HG02943 (cell line): ENCODE data around the gene TTC34.
"Not testable (repeated sequence)": the region's sequence is repeated elsewhere in the genome, so short reads cannot be mapped to it uniquely, and the experiment has no call there.

Source experiments
- ATAC-seq: cut with Tn5 transposase; IDR thresholded peaks from one replicate; pipeline ENCODE4 v1.9.1; 2021; ENCODE audit warnings: mild to moderate bottlenecking, low read depth, moderate library complexity; ENCODE audit not compliant: unreplicated experiment

TTC34 gene

GRCh38 chr1:2685671-2686070 lies 115.8 kb downstream of the TTC34 start:
- not testable (repeated sequence) for ATAC-seq

- ATAC-seq, result not testable (repeated sequence)
Measured at GRCh38 chr1:2684878-2685277, 116.6 kb downstream of the TTC34 start.

- not testable (repeated sequence) for ATAC-seq
Measured at GRCh38 chr1:2684000-2684399, 117.5 kb downstream of the TTC34 start.

GRCh38 chr1:2683321-2683741 lies 118.2 kb downstream of the TTC34 start:
- not testable (repeated sequence) for ATAC-seq

GRCh38 chr1:2682879-2683278 lies 118.6 kb downstream of the TTC34 start:
- ATAC-seq, result not testable (repeated sequence)

GRCh38 chr1:2676726-2677125 lies 124.8 kb downstream of the TTC34 start:
- not testable (repeated sequence) for ATAC-seq

GRCh38 chr1:2671656-2672055 lies 129.8 kb downstream of the TTC34 start:
- not testable (repeated sequence) for ATAC-seq

- ATAC-seq, result not testable (repeated sequence)
Measured at GRCh38 chr1:2659806-2660205, 141.7 kb downstream of the TTC34 start.

GRCh38 chr1:2657909-2658308 lies 143.6 kb downstream of the TTC34 start:
- not testable (repeated sequence) for ATAC-seq

GRCh38 chr1:2657124-2657523 lies 144.4 kb downstream of the TTC34 start:
- ATAC-seq, result not testable (repeated sequence)

GRCh38 chr1:2655598-2656434 lies 145.7 kb downstream of the TTC34 start:
- ATAC-seq, result not testable (repeated sequence)

- ATAC-seq, result not testable (repeated sequence)
Measured at GRCh38 chr1:2654443-2654948, 147.0 kb downstream of the TTC34 start.

- ATAC-seq, result not testable (repeated sequence)
Measured at GRCh38 chr1:2653741-2654442, 147.6 kb downstream of the TTC34 start.

- not testable (repeated sequence) for ATAC-seq
Measured at GRCh38 chr1:2652926-2653571, 148.4 kb downstream of the TTC34 start.

GRCh38 chr1:2652152-2652925 lies 149.2 kb downstream of the TTC34 start:
- ATAC-seq, result not testable (repeated sequence)

GRCh38 chr1:2650967-2651645 lies 150.4 kb downstream of the TTC34 start:
- ATAC-seq, result no peak

GRCh38 chr1:2646837-2647236 lies 154.7 kb downstream of the TTC34 start:
- ATAC-seq, result no peak

GRCh38 chr1:2645776-2646175 lies 155.7 kb downstream of the TTC34 start:
- ATAC-seq, result no peak

GRCh38 chr1:2645143-2645542 lies 156.3 kb downstream of the TTC34 start:
- ATAC-seq, result no peak
